Endothelial cell of umbilical vein (primary cell): Measurements from ENCODE around the gene TMIGD3. TPM values are rescaled to one million over a fixed set of nuclear protein-coding genes. Genes with fewer than 3 reads are reported as not detected.

Experiments used
- BruUV-seq: library from RNA; stranded (reverse); fragments of 400-500 nt; replicated peaks from 2 replicates; lab custom pipeline; 2021; lab: Mats Ljungman, UMichigan
- CTCF ChIA-PET: fragments of 300-600, 350-600 bp; sonication (Branson Sonifier 250); formaldehyde crosslinking; loops from one replicate; lab custom pipeline; 2021; ENCODE audit warnings: antibody characterized with exemption, inconsistent platforms; lab: Charles Lee
- POLR2A ChIA-PET: fragments of 300-600, 350-600 bp; sonication (Branson Sonifier 250); formaldehyde crosslinking; loops from one replicate; lab custom pipeline; 2021; ENCODE audit warnings: antibody characterized with exemption, inconsistent platforms; lab: Charles Lee
- DNase-seq: peaks from one replicate; pipeline ENCODE4 v3.0.0-alpha.2; 2011; ENCODE audit warnings: low read depth, low spot score
- FAIRE-seq: peaks from 2 replicates; lab custom pipeline; 2011; peaks lifted over from hg19 to GRCh38; lab: Jason Lieb, UNC
- H2AFZ ChIP-seq: 2 replicates; pipeline ENCODE4 v1.6.0; 2012; ENCODE audit warnings: low read depth, low read length, control low read depth, inconsistent platforms
- H3K27ac ChIP-seq: 2 replicates; pipeline ENCODE4 v1.5.1; 2011; ENCODE audit warnings: low read depth, mild to moderate bottlenecking, control low read depth, low read length, moderate library complexity; ENCODE audit not compliant: insufficient read depth
- H3K27me3 ChIP-seq, 2 experiments: 2 replicates each; pipeline versions ENCODE4 v1.6.0 to v1.6.1; 2011; ENCODE audit warnings: low read length in 2 of 2, mixed read lengths in 1 of 2; ENCODE audit not compliant: control insufficient read depth in 2 of 2, insufficient read depth in 2 of 2
- H3K36me3 ChIP-seq, 2 experiments: 2 replicates in 1 of 2; 3 replicates in 1 of 2; pipeline ENCODE4 v1.5.1; 2011; ENCODE audit warnings: low read length in 2 of 2, mild to moderate bottlenecking in 1 of 2, moderate library complexity in 1 of 2; ENCODE audit not compliant: control insufficient read depth in 2 of 2, insufficient read depth in 2 of 2; ENCODE audit errors: extremely low read depth in 1 of 2
- H3K4me1 ChIP-seq: 3 replicates; pipeline ENCODE4 v1.5.1; 2011; ENCODE audit warnings: mild to moderate bottlenecking, low read length; ENCODE audit not compliant: control insufficient read depth, insufficient read depth; ENCODE audit errors: extremely low read depth
- H3K4me2 ChIP-seq: 2 replicates; pipeline ENCODE4 v1.6.1; 2011; ENCODE audit warnings: low read length, control low read depth, mixed read lengths; ENCODE audit not compliant: insufficient read depth
- H3K4me3 ChIP-seq, 3 experiments: fragments of 200-600 bp in 1 of 3; sonication (generic), shearing (Covaris generic) in 1 of 3; replicated peaks in 1 of 3; 2 replicates each; pipeline ENCODE4 v1.5.1; 2011 to 2016; ENCODE audit warnings: control low read depth in 3 of 3, low read length in 3 of 3, mild to moderate bottlenecking in 2 of 3, inconsistent platforms in 1 of 3, low read depth in 1 of 3, moderate library complexity in 1 of 3; ENCODE audit not compliant: insufficient read depth in 1 of 3
- H3K79me2 ChIP-seq: 2 replicates; pipeline ENCODE4 v1.6.0; 2012; ENCODE audit warnings: low read length, inconsistent platforms; ENCODE audit not compliant: control insufficient read depth, insufficient read depth
- H3K9ac ChIP-seq: replicated peaks from 2 replicates; pipeline ENCODE3; 2011; ENCODE audit warnings: low read length, control low read depth; ENCODE audit not compliant: insufficient read depth; ENCODE audit errors: extremely low read depth
- H3K9me1 ChIP-seq: replicated peaks from 3 replicates; pipeline ENCODE4 v1.6.0; 2011; ENCODE audit warnings: mild to moderate bottlenecking, low read length; ENCODE audit not compliant: control insufficient read depth, insufficient read depth; ENCODE audit errors: extremely low read depth
- H3K9me3 ChIP-seq: replicated peaks from 2 replicates; pipeline ENCODE4 v1.5.1; 2012; ENCODE audit warnings: low read length, inconsistent platforms; ENCODE audit not compliant: control insufficient read depth, insufficient read depth
- H4K20me1 ChIP-seq: replicated peaks from 2 replicates; pipeline ENCODE3; 2011; ENCODE audit warnings: mild to moderate bottlenecking, low read length; ENCODE audit not compliant: control insufficient read depth, insufficient read depth; ENCODE audit errors: extremely low read depth
- EZH2 ChIP-seq: IDR thresholded peaks from 2 replicates; pipeline ENCODE4 v1.6.1; 2012; ENCODE audit warnings: borderline replicate concordance, low read depth, mild to moderate bottlenecking, moderate library complexity, low read length, inconsistent platforms; ENCODE audit not compliant: severe bottlenecking
- FOS ChIP-seq: IDR thresholded peaks from 2 replicates; pipeline ENCODE4 v1.6.1; 2011; ENCODE audit warnings: mild to moderate bottlenecking, low read length, moderate library complexity, borderline replicate concordance; ENCODE audit not compliant: insufficient read depth
- dilution Hi-C: fragments of 300-500 bp; cut with MboI; formaldehyde crosslinking; loops from one replicate; pipeline ENCODE4 v1.15.0; 2019; ENCODE audit warnings: low sequenced_read_pairs; ENCODE audit not compliant: extremely low pct_ligation_motif_present
- intact Hi-C: fragments of 100-400 bp; cut with micrococcal nuclease; formaldehyde crosslinking; loops from one replicate; pipeline ENCODE4 v1.10.0; 2022
- polyA plus RNA-seq, 4 experiments: library from polyadenylated mRNA; depleted of rRNA in 3 of 4; stranded (reverse) in 3 of 4; unstranded in 1 of 4; fragments of >200 nt; gene quantifications; 2 replicates each; pipeline versions ENCODE4 v1.2.1 to v1.2.3, GENCODE V29; 2011 to 2012; ENCODE audit warnings: missing spikeins in 1 of 4
- small RNA-seq: library from RNA; depleted of rRNA; stranded (forward); fragments of <200 nt; gene quantifications from one replicate; pipeline ENCODE3, GENCODE V24; 2012; ENCODE audit warnings: low replicate concordance, low read depth; ENCODE audit not compliant: insufficient read depth, insufficient read length
- total RNA-seq: library from RNA; stranded (reverse); gene quantifications from 2 replicates; pipeline ENCODE4 v1.2.3, GENCODE V29; 2021

The TMIGD3 gene
- total and polyA plus RNA-seq, 2 donors (not counting 3 experiments of a cell fraction or from before 2014, with no cell fraction given) = 0.07 to 0.49 TPM

GRCh38 chr1:111436726-111437125 is 66.7 kb downstream of the TMIGD3 start:
- Histone ChIP-seq H3K27me3 (peaks cover 0 to 4% of the 10 kb centered on the region in 2 experiments), H2AFZ (no peak overlapping the region), H3K79me2 (no peaks in the 10 kb centered on the region), H3K4me3 (no peak overlapping the region), H3K4me1 (no peaks in the 10 kb centered on the region), H3K36me3 (peaks cover 12 to 17% of the 10 kb centered on the region in 2 experiments), H3K27ac (no peak overlapping the region), H3K9me1 (no peaks in the 10 kb centered on the region), H3K9me3 (no peaks in the 10 kb centered on the region), H3K4me2 (no peak overlapping the region), H4K20me1 (no peaks in the 10 kb centered on the region), H3K9ac (no peak overlapping the region)
- FAIRE-seq (no peak), DNase-seq (no peak)
- BruUV-seq = no TSS peak
- ChIA-PET CTCF (interaction anchor here (1.6 kb wide), 1 partner anchor 71 kb away, joined by 3 read pairs; no protein-coding TSS in a partner anchor), POLR2A (no interaction called here)
- TF ChIP-seq EZH2 (no peak), FOS (peak; percentile 13)
- intact Hi-C loops = no loop called here
- dilution Hi-C loops = no loop called here

Small RNA genes within 50 kb of the gene (small RNA-seq; reads per million reads assigned to genes)
- gene RF00019 = not detected
- not detected for gene RNU6-792P

Other genes starting within 250 kb of the TMIGD3 start
- gene CHIA, start 212.8 kb downstream of the TMIGD3 start, total RNA-seq = not detected in 2 replicates
- gene CHIA, start 212.8 kb downstream of the TMIGD3 start, polyA plus RNA-seq = not detected in 2 replicates
- gene OVGP1, start 75.9 kb downstream of the TMIGD3 start, total RNA-seq = 0.75 and 0.99 TPM in 2 replicates
- gene OVGP1, start 75.9 kb downstream of the TMIGD3 start, polyA plus RNA-seq = 1.2 and 1.3 TPM in 2 replicates
- gene WDR77, start 54.4 kb downstream of the TMIGD3 start, total RNA-seq = 35.6 and 41.3 TPM in 2 replicates
- 105 and 116 TPM in 2 replicates for gene WDR77, start 54.4 kb downstream of the TMIGD3 start, polyA plus RNA-seq
- 235 and 244 TPM in 2 replicates for gene ATP5PB, start 54.2 kb downstream of the TMIGD3 start, total RNA-seq
- gene ATP5PB, start 54.2 kb downstream of the TMIGD3 start, polyA plus RNA-seq = 189 and 231 TPM in 2 replicates
- 0.35 TPM in 2 replicates for gene C1orf162, start 29.6 kb downstream of the TMIGD3 start, total RNA-seq
- 0.81 and 0.89 TPM in 2 replicates for gene C1orf162, start 29.6 kb downstream of the TMIGD3 start, polyA plus RNA-seq
- gene ADORA3, start within 50 bp of the TMIGD3 start, total RNA-seq = 0.31 TPM in 1 of 2 replicates, not detected in the other
- 0.03 TPM in 1 of 2 replicates, not detected in the other for gene ADORA3, start within 50 bp of the TMIGD3 start, polyA plus RNA-seq
- gene RAP1A, start 116.2 kb upstream of the TMIGD3 start, total RNA-seq = 56.4 and 57.1 TPM in 2 replicates
- 14.4 and 17.8 TPM in 2 replicates for gene RAP1A, start 116.2 kb upstream of the TMIGD3 start, polyA plus RNA-seq
- gene INKA2, start 235.8 kb upstream of the TMIGD3 start, total RNA-seq = 5.3 and 7.8 TPM in 2 replicates
- 2.4 and 2.6 TPM in 2 replicates for gene INKA2, start 235.8 kb upstream of the TMIGD3 start, polyA plus RNA-seq